ENCODE results near the gene PURA.

Gene PURA

DNA sequence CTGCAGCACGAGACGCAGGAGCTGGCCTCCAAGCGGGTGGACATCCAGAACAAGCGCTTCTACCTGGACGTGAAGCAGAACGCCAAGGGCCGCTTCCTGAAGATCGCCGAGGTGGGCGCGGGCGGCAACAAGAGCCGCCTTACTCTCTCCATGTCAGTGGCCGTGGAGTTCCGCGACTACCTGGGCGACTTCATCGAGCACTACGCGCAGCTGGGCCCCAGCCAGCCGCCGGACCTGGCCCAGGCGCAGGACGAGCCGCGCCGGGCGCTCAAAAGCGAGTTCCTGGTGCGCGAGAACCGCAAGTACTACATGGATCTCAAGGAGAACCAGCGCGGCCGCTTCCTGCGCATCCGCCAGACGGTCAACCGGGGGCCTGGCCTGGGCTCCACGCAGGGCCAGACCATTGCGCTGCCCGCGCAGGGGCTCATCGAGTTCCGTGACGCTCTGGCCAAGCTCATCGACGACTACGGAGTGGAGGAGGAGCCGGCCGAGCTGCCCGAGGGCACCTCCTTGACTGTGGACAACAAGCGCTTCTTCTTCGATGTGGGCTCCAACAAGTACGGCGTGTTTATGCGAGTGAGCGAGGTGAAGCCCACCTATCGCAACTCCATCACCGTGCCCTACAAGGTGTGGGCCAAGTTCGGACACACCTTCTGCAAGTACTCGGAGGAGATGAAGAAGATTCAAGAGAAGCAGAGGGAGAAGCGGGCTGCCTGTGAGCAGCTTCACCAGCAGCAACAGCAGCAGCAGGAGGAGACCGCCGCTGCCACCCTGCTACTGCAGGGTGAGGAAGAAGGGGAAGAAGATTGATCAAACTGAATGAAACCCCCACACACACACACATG lies 654 bp downstream of the PURA start (continued):
- TF ChIP-seq SP3 (tag by site-specific recombination; IDR thresholded peaks at IDR 0.05): 0 out of 2 replicates have a peak, but pooled peaks have one; percentile 21
- TF ChIP-seq, protein P1, sequence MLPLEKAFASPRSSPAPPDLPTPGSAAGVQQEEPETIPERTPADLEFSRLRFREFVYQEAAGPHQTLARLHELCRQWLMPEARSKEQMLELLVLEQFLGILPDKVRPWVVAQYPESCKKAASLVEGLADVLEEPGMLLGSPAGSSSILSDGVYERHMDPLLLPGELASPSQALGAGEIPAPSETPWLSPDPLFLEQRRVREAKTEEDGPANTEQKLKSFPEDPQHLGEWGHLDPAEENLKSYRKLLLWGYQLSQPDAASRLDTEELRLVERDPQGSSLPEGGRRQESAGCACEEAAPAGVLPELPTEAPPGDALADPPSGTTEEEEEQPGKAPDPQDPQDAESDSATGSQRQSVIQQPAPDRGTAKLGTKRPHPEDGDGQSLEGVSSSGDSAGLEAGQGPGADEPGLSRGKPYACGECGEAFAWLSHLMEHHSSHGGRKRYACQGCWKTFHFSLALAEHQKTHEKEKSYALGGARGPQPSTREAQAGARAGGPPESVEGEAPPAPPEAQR (tag by site-specific recombination; IDR thresholded peaks at IDR 0.05): no peak
- no peak for TF ChIP-seq ZNF555 (tag by site-specific recombination; conservative IDR thresholded peaks at IDR 0.05)
- TF ChIP-seq KLF1 (tag by site-specific recombination; IDR thresholded peaks at IDR 0.05): peak; percentile 9; the same call in 1 of the 2 replicates
- TF ChIP-seq ZNF768 (tag by site-specific recombination; IDR thresholded peaks at IDR 0.05): no peak
- TF ChIP-seq ZNF670 (tag by site-specific recombination; IDR thresholded peaks at IDR 0.05; ENCODE audit: low read depth): no peak
- TF ChIP-seq EGR2 (tag by site-specific recombination; IDR thresholded peaks at IDR 0.05; ENCODE audit: low read depth): no peak
- no peak for TF ChIP-seq MYNN (tag by site-specific recombination; IDR thresholded peaks at IDR 0.05; ENCODE audit: borderline replicate concordance)
- TF ChIP-seq ZNF16 (tag by site-specific recombination; IDR thresholded peaks at IDR 0.05; ENCODE audit: low read depth): no peak
- no peak for TF ChIP-seq YY1 (tag by site-specific recombination; IDR thresholded peaks at IDR 0.05)
- TF ChIP-seq SALL2 (tag by site-specific recombination; IDR thresholded peaks at IDR 0.05; ENCODE audit: borderline replicate concordance): no peak
- no peak for TF ChIP-seq GLI4 (tag by site-specific recombination; IDR thresholded peaks at IDR 0.05)
- TF ChIP-seq ZNF266 (tag by site-specific recombination; IDR thresholded peaks at IDR 0.05; ENCODE audit: low read depth): no peak
- no peak for TF ChIP-seq ZNF174 (tag by site-specific recombination; IDR thresholded peaks at IDR 0.05)
- TF ChIP-seq ZNF549 (tag by site-specific recombination; IDR thresholded peaks at IDR 0.05): no peak
- TF ChIP-seq, protein P2, sequence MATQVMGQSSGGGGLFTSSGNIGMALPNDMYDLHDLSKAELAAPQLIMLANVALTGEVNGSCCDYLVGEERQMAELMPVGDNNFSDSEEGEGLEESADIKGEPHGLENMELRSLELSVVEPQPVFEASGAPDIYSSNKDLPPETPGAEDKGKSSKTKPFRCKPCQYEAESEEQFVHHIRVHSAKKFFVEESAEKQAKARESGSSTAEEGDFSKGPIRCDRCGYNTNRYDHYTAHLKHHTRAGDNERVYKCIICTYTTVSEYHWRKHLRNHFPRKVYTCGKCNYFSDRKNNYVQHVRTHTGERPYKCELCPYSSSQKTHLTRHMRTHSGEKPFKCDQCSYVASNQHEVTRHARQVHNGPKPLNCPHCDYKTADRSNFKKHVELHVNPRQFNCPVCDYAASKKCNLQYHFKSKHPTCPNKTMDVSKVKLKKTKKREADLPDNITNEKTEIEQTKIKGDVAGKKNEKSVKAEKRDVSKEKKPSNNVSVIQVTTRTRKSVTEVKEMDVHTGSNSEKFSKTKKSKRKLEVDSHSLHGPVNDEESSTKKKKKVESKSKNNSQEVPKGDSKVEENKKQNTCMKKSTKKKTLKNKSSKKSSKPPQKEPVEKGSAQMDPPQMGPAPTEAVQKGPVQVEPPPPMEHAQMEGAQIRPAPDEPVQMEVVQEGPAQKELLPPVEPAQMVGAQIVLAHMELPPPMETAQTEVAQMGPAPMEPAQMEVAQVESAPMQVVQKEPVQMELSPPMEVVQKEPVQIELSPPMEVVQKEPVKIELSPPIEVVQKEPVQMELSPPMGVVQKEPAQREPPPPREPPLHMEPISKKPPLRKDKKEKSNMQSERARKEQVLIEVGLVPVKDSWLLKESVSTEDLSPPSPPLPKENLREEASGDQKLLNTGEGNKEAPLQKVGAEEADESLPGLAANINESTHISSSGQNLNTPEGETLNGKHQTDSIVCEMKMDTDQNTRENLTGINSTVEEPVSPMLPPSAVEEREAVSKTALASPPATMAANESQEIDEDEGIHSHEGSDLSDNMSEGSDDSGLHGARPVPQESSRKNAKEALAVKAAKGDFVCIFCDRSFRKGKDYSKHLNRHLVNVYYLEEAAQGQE (tag by site-specific recombination; IDR thresholded peaks at IDR 0.05): 0 out of 2 replicates have a peak, but pooled peaks have one; percentile 29
- 0 out of 2 replicates have a peak, but pooled peaks have one; percentile 9 for TF ChIP-seq GLIS1 (tag by site-specific recombination; IDR thresholded peaks at IDR 0.05)
- no peak for TF ChIP-seq ZNF132 (tag by site-specific recombination; IDR thresholded peaks at IDR 0.05; ENCODE audit: borderline replicate concordance)
- TF ChIP-seq, protein P3, sequence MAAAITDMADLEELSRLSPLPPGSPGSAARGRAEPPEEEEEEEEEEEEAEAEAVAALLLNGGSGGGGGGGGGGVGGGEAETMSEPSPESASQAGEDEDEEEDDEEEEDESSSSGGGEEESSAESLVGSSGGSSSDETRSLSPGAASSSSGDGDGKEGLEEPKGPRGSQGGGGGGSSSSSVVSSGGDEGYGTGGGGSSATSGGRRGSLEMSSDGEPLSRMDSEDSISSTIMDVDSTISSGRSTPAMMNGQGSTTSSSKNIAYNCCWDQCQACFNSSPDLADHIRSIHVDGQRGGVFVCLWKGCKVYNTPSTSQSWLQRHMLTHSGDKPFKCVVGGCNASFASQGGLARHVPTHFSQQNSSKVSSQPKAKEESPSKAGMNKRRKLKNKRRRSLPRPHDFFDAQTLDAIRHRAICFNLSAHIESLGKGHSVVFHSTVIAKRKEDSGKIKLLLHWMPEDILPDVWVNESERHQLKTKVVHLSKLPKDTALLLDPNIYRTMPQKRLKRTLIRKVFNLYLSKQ (tag by site-specific recombination; IDR thresholded peaks at IDR 0.05; ENCODE audit: borderline replicate concordance): no peak
- peak; percentile 40; the same call in 1 of the 2 replicates for TF ChIP-seq ZNF366 (tag by site-specific recombination; conservative IDR thresholded peaks at IDR 0.05)
- TF ChIP-seq ZEB2 (tag by site-specific recombination; IDR thresholded peaks at IDR 0.05): peak; percentile 89
- TF ChIP-seq ZNF335 (tag by site-specific recombination; conservative IDR thresholded peaks at IDR 0.05): peak; percentile 77
- no peak for TF ChIP-seq GLI2 (tag by site-specific recombination; IDR thresholded peaks at IDR 0.05; ENCODE audit: borderline replicate concordance, low read depth)
- no peak for TF ChIP-seq ZNF157 (tag by site-specific recombination; IDR thresholded peaks at IDR 0.05)
- TF ChIP-seq RBAK (tag by site-specific recombination; IDR thresholded peaks at IDR 0.05): no peak
- no peak for TF ChIP-seq ZSCAN23 (tag by site-specific recombination; IDR thresholded peaks at IDR 0.05)
- no peak for TF ChIP-seq ZSCAN16 (tag by site-specific recombination; IDR thresholded peaks at IDR 0.05)
- TF ChIP-seq ZNF561 (tag by site-specific recombination; IDR thresholded peaks at IDR 0.05; ENCODE audit: borderline replicate concordance): no peak
- TF ChIP-seq HOXD13 (CRISPR knock-in tag; IDR thresholded peaks at IDR 0.05; ENCODE audit: borderline replicate concordance): no peak
- TF ChIP-seq ZNF114 (tag by site-specific recombination; IDR thresholded peaks at IDR 0.05): no peak
- no peak for TF ChIP-seq ZNF571 (tag by site-specific recombination; IDR thresholded peaks at IDR 0.05)
- TF ChIP-seq ZBTB8A (tag by site-specific recombination; IDR thresholded peaks at IDR 0.05): peak; percentile 10; the same call in 1 of the 2 replicates
- no peak for TF ChIP-seq ZNF596 (tag by site-specific recombination; IDR thresholded peaks at IDR 0.05)
- TF ChIP-seq ZXDB (tag by site-specific recombination; IDR thresholded peaks at IDR 0.05): peak; percentile 78
- 0 out of 2 replicates have a peak, but pooled peaks have one; percentile 10 for TF ChIP-seq KLF8 (tag by site-specific recombination; IDR thresholded peaks at IDR 0.05)
- TF ChIP-seq MEIS1 (CRISPR knock-in tag; IDR thresholded peaks at IDR 0.05; ENCODE audit: borderline replicate concordance): no peak
